Limb (tissue), 2 donors: ENCODE measurements around the gene SPINK5.
"Not testable (repeated sequence)": the region's sequence is repeated elsewhere in the genome, so short reads cannot be mapped to it uniquely, and the experiment has no call there.

ENCODE experiments used
- DNase-seq, 2 donors: peaks; one replicate each; pipeline ENCODE4 v3.0.0-alpha.2; 2016; ENCODE audit errors: extremely low spot score in 2 of 2

SPINK5 gene

GRCh38 chr5:148063861-148064260 is at the start of gene SPINK5:
SPINK5 (plus strand) TSS chr5:148063980; CDS start chr5:148064045, 65 bp downstream.
- no peak for DNase-seq

GRCh38 chr5:148014276-148014675 is 49.5 kb upstream of the SPINK5 start:
- no peak for DNase-seq

- DNase-seq = no peak
These were observed 43.4 kb upstream of the SPINK5 start for GRCh38 chr5:148020257-148020988.

GRCh38 chr5:148027505-148027904 is 36.3 kb upstream of the SPINK5 start:
- DNase-seq = no peak

- no peak for DNase-seq
These were observed 34.6 kb upstream of the SPINK5 start for GRCh38 chr5:148029131-148029530.

GRCh38 chr5:148033134-148033533 is 30.6 kb upstream of the SPINK5 start:
- DNase-seq = no peak

GRCh38 chr5:148035676-148036075 is 28.1 kb upstream of the SPINK5 start:
- no peak for DNase-seq

- DNase-seq = no peak
These were observed 20.9 kb upstream of the SPINK5 start for GRCh38 chr5:148042881-148043280.

- no peak for DNase-seq
These were observed 20.1 kb upstream of the SPINK5 start for GRCh38 chr5:148043705-148044104.

GRCh38 chr5:148055160-148055559 is 8.6 kb upstream of the SPINK5 start:
- DNase-seq = not testable (repeated sequence)

GRCh38 chr5:148060309-148060708 is 3.5 kb upstream of the SPINK5 start:
- no peak for DNase-seq

GRCh38 chr5:148060881-148061280 is 2.9 kb upstream of the SPINK5 start:
- no peak for DNase-seq

GRCh38 chr5:148070621-148071020 is 6.8 kb downstream of the SPINK5 start:
- no peak for DNase-seq

- no peak for DNase-seq
These were observed 8.4 kb downstream of the SPINK5 start for GRCh38 chr5:148072207-148072606.

GRCh38 chr5:148075529-148075928 is 11.7 kb downstream of the SPINK5 start:
- DNase-seq = no peak

GRCh38 chr5:148083203-148083602 is 19.4 kb downstream of the SPINK5 start:
- no peak for DNase-seq

- no peak for DNase-seq
These were observed 20.5 kb downstream of the SPINK5 start for GRCh38 chr5:148084269-148084668.

- no peak for DNase-seq
These were observed 21.5 kb downstream of the SPINK5 start for GRCh38 chr5:148085310-148085709.

GRCh38 chr5:148085977-148086705 is 22.4 kb downstream of the SPINK5 start:
- DNase-seq = no peak

GRCh38 chr5:148090146-148090772 is 26.5 kb downstream of the SPINK5 start:
- no peak for DNase-seq

- DNase-seq = no peak
These were observed 27.0 kb downstream of the SPINK5 start for GRCh38 chr5:148090773-148091250.
